ENCODE measurements around the gene PLEKHA1. TPM values are rescaled to one million over a fixed set of nuclear protein-coding genes. Genes with fewer than 3 reads are reported as not detected.
A peak's percentile ranks its signal among the peaks of the same experiment; 100 is the strongest.

Gene PLEKHA1
- total RNA-seq, result 10 to 100 TPM; 32.1 to 37.8 TPM
- long read RNA-seq, full-length matches to known transcripts, result 1 of 78 reads
- long read RNA-seq, partial matches to known transcripts, result 4 of 78 reads
- long read RNA-seq, other reads (novel, unspliced or antisense), result 73 of 78 reads

GRCh38 chr10:122374237-122374858 lies at the start of gene PLEKHA1:
Gene PLEKHA1, plus strand, starts transcription at chr10:122374708. Its CDS starts 18,493 bp downstream, at chr10:122393201.
- DNase-seq, result peak; percentile 97
- ATAC-seq, result peak; percentile 97 to 98
- intact Hi-C loops (cut with DNase I), result no loop called here

GRCh38 chr10:122325235-122325634 lies 49.3 kb upstream of the PLEKHA1 start:
- DNase-seq (no peak), ATAC-seq (no peak)
- intact Hi-C loops (cut with DNase I), result no loop called here

GRCh38 chr10:122326385-122326784 lies 48.1 kb upstream of the PLEKHA1 start:
- no peak for ATAC-seq
- intact Hi-C loops (cut with DNase I), result no loop called here
- no peak for DNase-seq

- ATAC-seq, result no peak
- intact Hi-C loops (cut with DNase I), result no loop called here
- DNase-seq, result no peak
Observed at GRCh38 chr10:122326806-122327205, 47.7 kb upstream of the PLEKHA1 start.

GRCh38 chr10:122327237-122328206 lies 47.0 kb upstream of the PLEKHA1 start:
- DNase-seq (no peak), ATAC-seq (no peak)
- intact Hi-C loops (cut with DNase I), result no loop called here

- intact Hi-C loops (cut with DNase I), result no loop called here
- ATAC-seq (no peak), DNase-seq (no peak)
Observed at GRCh38 chr10:122328676-122329075, 45.8 kb upstream of the PLEKHA1 start.

GRCh38 chr10:122329416-122329815 lies 45.1 kb upstream of the PLEKHA1 start:
- no peak for DNase-seq

GRCh38 chr10:122331100-122331499 lies 43.4 kb upstream of the PLEKHA1 start:
- intact Hi-C loops (cut with DNase I), result no loop called here
- ATAC-seq, result no peak
- no peak for DNase-seq

More at GRCh38 chr10:122329416-122329815, 45.1 kb upstream of the PLEKHA1 start:
- intact Hi-C loops (cut with DNase I), result no loop called here
- no peak for ATAC-seq

GRCh38 chr10:122331615-122332446 lies 42.7 kb upstream of the PLEKHA1 start:
- intact Hi-C loops (cut with DNase I), result no loop called here
- DNase-seq, result no peak
- ATAC-seq, result no peak

GRCh38 chr10:122333037-122333436 lies 41.5 kb upstream of the PLEKHA1 start:
- intact Hi-C loops (cut with DNase I), result no loop called here
- ATAC-seq (no peak), DNase-seq (no peak)

- no peak for ATAC-seq
- intact Hi-C loops (cut with DNase I), result no loop called here
Observed at GRCh38 chr10:122336332-122336731, 38.2 kb upstream of the PLEKHA1 start.

GRCh38 chr10:122336961-122337360 lies 37.5 kb upstream of the PLEKHA1 start:
- ATAC-seq (no peak), DNase-seq (no peak)
- intact Hi-C loops (cut with DNase I), result no loop called here

More at GRCh38 chr10:122336332-122336731, 38.2 kb upstream of the PLEKHA1 start:
- DNase-seq, result no peak

- DNase-seq (no peak), ATAC-seq (peak in 1 of 2 donors; percentile 32)
- intact Hi-C loops (cut with DNase I), result no loop called here
Observed at GRCh38 chr10:122338609-122339441, 35.7 kb upstream of the PLEKHA1 start.

GRCh38 chr10:122341141-122341810 lies 33.2 kb upstream of the PLEKHA1 start:
- ATAC-seq (peak; percentile 45 to 84), DNase-seq (peak; percentile 47)
- intact Hi-C loops (cut with DNase I), result loop anchor here (5.0 to 10.0 kb wide), 6 partner anchors 44 to 231 kb away; no protein-coding TSS in a partner anchor

- peak; percentile 39 for DNase-seq
- ATAC-seq, result peak; percentile 42 to 58
- intact Hi-C loops (cut with DNase I), result loop anchor here (5.0 to 10.0 kb wide), 6 partner anchors 45 to 230 kb away; no protein-coding TSS in a partner anchor
Observed at GRCh38 chr10:122342293-122343134, 32.0 kb upstream of the PLEKHA1 start.

- DNase-seq (no peak), ATAC-seq (no peak)
- intact Hi-C loops (cut with DNase I), result loop anchor here (5.0 to 10.0 kb wide), 6 partner anchors 44 to 229 kb away; no protein-coding TSS in a partner anchor
Observed at GRCh38 chr10:122343135-122343800, 31.2 kb upstream of the PLEKHA1 start.

Data from left cardiac atrium (tissue), 4 donors.